NOMO-1 (cell line): ENCODE results near the gene RHOBTB3.

ENCODE experiments used
- DNase-seq, 2 experiments: peaks; one replicate each; lab custom pipeline; 2025; ENCODE audit not compliant: unreplicated experiment in 2 of 2; lab: John Stamatoyannopoulos, UW

Gene RHOBTB3

DNA sequence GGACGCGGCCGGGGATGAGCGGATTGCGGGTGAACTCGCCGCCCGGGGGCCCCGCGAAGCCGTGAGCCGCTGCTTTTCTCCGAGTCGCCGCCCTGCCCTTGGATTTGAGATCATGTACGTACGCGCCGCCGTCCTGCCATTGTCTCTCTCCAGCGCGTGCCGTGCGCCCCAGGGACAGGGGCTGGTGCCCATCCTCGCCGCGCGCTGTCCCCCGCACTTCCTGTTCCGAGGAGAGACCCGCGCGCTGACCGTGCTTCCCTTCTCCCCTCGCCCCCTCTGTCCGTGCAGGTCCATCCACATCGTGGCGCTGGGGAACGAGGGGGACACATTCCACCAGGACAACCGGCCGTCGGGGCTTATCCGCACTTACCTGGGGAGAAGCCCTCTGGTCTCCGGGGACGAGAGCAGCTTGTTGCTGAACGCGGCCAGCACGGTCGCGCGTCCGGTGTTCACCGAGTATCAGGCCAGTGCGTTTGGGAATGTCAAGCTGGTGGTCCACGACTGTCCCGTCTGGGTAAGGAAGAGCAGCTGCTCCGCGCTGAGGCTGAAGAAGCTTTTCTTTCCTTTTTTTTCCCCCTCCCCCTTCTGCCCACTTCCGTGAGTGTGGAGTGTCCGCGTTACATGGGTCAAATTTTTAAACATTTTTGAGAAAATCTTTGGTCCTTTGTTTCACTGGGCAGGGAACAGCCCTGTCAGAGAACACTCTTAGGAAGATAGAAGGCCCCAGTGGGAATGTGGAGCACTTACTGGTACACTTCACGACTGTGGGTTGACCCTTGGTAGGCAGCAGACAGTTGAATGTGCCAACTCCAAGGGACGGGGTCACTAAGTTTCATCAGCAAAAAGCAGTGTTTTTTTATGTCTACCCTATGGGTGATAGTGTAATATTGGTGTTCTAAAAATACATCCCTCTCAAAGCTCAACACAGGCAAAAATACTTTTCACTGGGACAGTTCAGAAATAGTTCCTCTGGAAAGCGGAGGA lies 727 bp downstream of the RHOBTB3 start:
- peak in 1 of 2 experiments; percentile 16 for DNase-seq

DNA sequence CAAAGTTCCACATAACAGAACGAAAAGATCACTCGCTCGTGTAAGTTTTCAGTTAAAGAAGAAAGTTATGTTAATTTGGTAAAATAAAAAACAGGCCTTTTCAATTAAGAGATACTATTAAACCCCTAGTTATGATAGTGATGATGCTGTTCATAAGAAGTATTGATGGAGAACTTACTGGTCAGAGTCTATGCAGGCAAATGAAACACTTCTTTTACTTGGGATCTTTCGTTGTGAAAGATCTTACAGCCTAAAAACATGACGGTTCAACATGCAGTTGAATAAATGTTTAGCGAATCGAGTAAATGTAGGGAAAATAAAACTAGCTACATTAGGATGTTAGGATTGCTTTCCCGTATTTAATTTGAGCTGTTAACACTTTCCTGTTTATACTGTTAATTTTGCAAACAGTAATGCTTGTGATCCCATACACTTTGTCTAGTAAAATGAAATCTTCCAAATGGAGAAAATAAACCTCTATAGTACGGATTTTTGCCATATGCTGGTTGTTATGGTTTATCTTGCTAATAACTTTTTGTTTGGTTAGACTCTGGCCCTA lies 2.0 kb downstream of the RHOBTB3 start:
- no peak for DNase-seq

- no peak for DNase-seq
These were observed 3.1 kb downstream of the RHOBTB3 start for GRCh38 chr5:95734187-95734586.

GRCh38 chr5:95734906-95735305 lies 3.8 kb downstream of the RHOBTB3 start:
- DNase-seq: no peak

GRCh38 chr5:95735406-95735805 lies 4.3 kb downstream of the RHOBTB3 start:
- DNase-seq: no peak

DNA sequence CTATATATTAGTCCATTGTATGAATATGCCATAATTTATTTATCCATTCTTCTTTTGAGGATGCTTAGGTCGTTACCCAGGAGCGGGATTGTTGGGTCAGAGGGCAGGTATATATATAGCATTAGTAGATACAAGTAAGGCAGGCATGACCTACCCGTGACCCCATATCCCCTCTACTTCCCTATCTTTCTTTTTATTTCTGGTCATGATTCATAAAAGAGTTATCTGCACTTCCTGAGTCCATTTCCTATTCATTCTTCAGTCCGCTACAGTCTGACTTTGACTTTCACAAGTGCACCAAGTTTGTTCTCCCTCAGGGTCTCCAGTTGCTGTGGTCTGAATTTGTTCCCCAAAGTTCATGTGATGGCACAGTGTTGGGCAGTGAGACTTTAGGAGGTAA lies 6.9 kb downstream of the RHOBTB3 start:
- DNase-seq: peak; percentile 40 to 68

- DNase-seq: no peak
These were observed 7.7 kb downstream of the RHOBTB3 start for GRCh38 chr5:95738834-95739233.

DNA sequence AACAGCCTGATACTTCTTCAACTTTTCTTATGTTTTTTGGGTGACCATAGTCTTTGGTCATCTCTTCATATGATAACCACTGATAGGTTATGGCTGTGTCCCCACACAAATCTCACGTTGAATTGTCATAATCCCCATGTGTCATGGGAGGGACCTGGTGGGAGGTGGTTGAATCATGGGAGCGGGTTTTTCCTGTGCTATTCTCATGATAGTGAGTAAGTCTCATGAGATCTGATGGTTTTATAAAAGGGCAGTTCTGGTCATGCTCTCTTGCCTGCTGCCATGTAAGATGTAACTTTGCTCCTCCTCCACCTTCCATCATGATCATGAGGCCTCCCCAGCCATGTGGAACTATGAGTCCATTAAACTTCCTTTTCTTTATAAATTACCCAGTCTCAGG lies 8.7 kb downstream of the RHOBTB3 start:
- DNase-seq: no peak

GRCh38 chr5:95741458-95741857 lies 10.3 kb downstream of the RHOBTB3 start:
- no peak for DNase-seq

DNA sequence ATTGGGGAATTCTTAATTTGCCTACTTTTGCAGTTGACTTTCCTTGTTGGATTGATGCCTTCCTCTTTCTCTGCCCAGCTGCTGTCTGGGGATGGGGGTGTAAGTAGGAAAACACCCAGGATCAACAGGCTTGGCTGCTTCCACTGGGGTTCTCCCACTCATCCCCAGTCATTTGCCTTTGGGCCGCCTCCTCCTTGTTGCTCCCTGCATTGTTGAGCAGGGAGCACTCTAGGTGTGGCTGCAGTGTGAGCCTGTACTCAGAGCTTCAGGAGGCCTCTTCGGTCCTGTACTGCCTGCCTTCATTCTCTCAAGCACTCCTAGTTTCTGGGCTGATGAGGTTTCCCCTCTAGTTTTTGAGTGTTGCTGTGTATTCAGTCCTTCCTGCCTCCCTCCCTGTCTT lies 12.1 kb downstream of the RHOBTB3 start:
- DNase-seq: no peak

GRCh38 chr5:95743877-95744276 lies 12.7 kb downstream of the RHOBTB3 start:
- no peak for DNase-seq

GRCh38 chr5:95746194-95746593 lies 15.1 kb downstream of the RHOBTB3 start:
- no peak for DNase-seq

DNA sequence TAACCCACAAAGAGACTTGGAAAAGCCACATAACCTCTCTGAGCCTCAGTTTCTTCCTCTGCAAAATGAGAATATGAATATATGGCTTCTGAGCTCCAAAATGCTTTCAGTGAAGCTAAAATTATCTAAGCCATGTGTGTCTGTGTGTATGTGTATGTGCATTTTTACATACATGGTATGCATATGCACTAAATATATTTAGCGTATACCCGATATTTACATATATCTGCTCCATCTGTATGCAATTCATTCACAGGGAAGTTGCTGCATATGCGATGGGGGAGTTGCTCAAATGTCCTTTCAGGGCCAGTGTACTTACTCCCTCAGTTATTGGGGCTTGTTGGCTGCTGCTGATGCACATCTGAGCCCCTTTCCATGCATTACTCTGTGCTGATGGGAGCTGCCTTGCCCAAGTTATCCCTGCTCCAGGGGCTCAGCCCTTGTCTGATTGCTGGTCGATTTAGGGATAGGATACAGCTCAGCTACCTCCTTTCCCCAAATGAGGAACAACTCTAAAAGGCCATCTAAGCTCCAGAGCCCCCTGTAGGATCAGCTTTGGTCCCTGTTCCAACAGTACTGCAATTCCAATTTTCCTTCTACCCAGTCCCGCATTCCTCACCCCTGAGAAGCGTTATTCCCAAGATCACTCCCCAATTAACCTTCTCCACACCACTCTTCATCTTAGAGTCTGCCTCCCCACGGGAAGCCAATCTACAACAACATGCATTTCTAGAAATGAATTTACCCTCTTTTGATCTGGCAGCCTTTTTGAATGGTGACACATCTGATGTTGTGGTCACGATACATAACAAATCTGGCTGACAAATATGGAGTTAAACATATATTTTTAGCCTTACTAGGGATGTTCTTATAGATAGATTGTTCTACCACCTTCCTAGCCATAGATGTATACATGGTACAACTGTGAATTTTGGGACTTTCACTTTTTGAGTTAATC lies 15.9 kb downstream of the RHOBTB3 start:
- DNase-seq: no peak

DNA sequence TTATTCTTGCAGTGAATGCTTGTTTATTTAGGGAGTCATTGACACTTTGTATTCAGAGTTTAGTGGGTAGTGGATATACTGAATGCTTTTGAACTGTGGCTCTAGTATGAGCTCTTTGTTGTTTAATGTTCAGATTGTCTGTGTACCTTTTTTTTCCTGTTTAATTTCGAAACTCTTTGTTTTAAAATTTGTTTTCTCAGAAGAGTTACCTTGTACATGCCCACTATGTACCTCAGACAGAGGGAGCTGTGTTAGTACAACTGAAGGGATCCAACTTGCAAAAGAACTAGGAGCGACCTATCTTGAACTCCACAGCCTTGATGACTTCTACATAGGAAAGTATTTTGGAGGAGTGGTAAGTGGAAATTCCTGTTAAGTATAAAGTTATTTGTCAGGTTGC lies 17.0 kb downstream of the RHOBTB3 start:
- DNase-seq: no peak

- no peak for DNase-seq
These were observed 23.4 kb downstream of the RHOBTB3 start for GRCh38 chr5:95754545-95754944.

DNA sequence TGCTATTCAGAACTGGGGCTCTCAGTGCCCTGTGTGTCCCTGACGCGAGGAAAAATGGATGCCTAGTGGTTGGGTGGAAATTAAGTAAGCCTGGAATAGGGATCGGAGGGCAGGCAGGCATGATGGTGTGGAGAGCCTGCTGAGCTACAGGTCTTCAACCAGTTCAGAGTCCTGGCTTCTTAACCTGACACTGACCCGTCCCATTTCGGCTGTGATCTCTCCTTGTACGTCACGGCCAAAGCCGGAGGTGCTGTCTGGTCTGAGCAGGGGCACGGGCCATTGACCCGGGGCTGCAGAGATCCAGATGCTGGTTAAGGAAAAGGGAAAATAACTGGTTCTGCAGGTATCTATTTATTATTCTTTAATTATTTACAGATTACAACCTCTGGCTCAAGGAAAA lies 27.9 kb downstream of the RHOBTB3 start:
- DNase-seq: no peak

DNA sequence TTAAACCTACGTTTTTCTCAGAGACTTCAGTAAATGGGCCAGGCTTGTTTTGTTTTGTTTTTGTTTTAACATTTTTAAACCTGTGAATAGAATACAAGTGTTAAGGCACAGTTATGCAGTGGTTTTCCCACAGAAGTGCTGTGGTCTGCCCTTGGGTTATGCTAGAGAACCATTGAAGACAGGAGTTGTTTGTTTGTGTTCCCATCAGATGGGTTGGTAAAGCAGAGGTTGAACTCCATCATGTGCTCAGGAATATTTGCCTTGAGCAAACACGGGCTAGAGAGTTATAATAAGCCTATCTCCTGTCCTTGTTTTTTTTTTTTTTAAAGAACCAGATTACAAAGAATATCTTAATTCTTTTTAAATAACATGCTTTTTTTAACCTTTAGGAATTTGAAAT lies 28.5 kb downstream of the RHOBTB3 start:
- no peak for DNase-seq

- DNase-seq: peak; percentile 40 to 91
These were observed 29.4 kb downstream of the RHOBTB3 start for GRCh38 chr5:95760273-95761191.

DNA sequence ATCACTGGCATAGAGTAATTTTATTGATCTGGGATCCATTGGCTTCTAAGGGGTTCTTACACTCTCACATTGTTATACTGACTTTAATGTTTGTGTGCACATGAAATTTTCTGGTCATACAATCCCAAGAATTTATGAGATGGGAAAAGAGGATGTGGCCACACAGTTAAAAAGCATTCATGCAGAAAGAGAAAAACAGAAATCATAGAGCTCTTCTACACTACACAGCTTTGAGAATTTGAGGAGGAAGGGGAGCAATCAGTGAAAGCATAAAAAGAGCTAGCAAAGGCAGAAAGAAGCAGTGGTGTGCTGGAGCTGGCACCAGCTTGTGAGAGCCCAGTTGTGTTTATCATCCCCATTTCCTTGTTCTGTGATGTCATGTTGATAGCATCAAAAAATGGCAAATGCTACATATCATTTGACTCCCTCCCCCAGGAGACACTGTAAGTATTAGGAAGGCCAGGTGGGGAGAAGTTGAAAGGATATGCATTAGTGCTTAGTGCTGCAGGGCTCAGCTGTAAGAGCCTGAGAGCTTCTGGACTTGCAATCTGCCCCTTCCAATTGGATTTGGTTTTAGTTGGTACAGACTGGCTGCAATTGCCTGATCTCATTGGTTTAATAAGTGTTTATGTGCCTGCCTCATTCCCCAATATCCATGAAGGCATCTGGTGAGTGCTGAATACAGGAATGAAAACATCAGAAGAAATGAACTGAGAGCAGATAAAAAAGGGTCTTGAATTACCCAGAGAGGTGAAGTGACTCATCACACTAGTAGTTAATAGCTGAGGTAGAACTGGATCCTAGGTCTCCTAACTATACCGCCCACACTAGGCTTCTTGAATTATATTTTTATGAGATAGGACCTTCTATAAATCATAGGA lies 30.9 kb downstream of the RHOBTB3 start:
- DNase-seq: no peak
